Activated CD8-positive, alpha-beta memory T cell treated with anti-CD3 and anti-CD28 coated beads, Interleukin-2, amount 10 ng/mL, durations not matched to agents 7 days and 5 days (primary cell): ENCODE measurements around the gene PGP. TPM values are rescaled to one million over a fixed set of nuclear protein-coding genes. Genes with fewer than 3 reads are reported as not detected.

Experiments
- ATAC-seq: fragments of 150-1000 bp; cut with Tn5 transposase; one replicate; pipeline ENCODE4 v1.10.0; 2021; ENCODE audit warnings: moderate library complexity
- CTCF ChIA-PET: fragments of 350-600 bp; sonication (Branson Sonifier 250); formaldehyde crosslinking; loops from one replicate; lab custom pipeline; 2021; ENCODE audit warnings: antibody characterized with exemption; lab: Charles Lee
- DNase-seq: peaks from one replicate; pipeline ENCODE4 v3.0.0-alpha.2; 2020
- H3K27ac Mint-ChIP-seq: one replicate; pipeline ENCODE4 v1.8.0; 2021; ENCODE audit warnings: mild to moderate bottlenecking, mixed read lengths
- H3K27me3 Mint-ChIP-seq: one replicate; pipeline ENCODE4 v1.8.0; 2021; ENCODE audit warnings: mixed read lengths
- H3K36me3 Mint-ChIP-seq: one replicate; pipeline ENCODE4 v1.8.0; 2021; ENCODE audit warnings: mild to moderate bottlenecking, mixed read lengths
- H3K4me1 Mint-ChIP-seq: one replicate; pipeline ENCODE4 v1.8.0; 2021; ENCODE audit warnings: mixed read lengths
- H3K4me3 Mint-ChIP-seq: one replicate; pipeline ENCODE4 v1.8.0; 2021; ENCODE audit warnings: mild to moderate bottlenecking, moderate library complexity, mixed read lengths
- H3K9me3 Mint-ChIP-seq: one replicate; pipeline ENCODE4 v1.8.0; 2022; ENCODE audit warnings: low read depth, mixed read lengths
- total RNA-seq, 2 experiments: library from RNA; stranded (reverse); gene quantifications; one replicate each; pipeline ENCODE4 v1.2.3, GENCODE V29; 2021

The PGP gene
- total RNA-seq, 2 experiments from 2014 or later = 29.8 to 34.8 TPM

GRCh38 chr16:2235234-2235651 lies 20.6 kb upstream of the PGP start:
- no peak overlapping the region for H3K27ac Mint-ChIP-seq
- no peaks in the 10 kb centered on the region for H3K9me3 Mint-ChIP-seq
- peaks cover 3% of the 10 kb centered on the region for H3K36me3 Mint-ChIP-seq
- CTCF ChIA-PET = no interaction called here
- ATAC-seq (no peak), DNase-seq (no peak)
- H3K4me3 Mint-ChIP-seq = no peak overlapping the region
- no peaks in the 10 kb centered on the region for H3K27me3 Mint-ChIP-seq
- no peaks in the 10 kb centered on the region for H3K4me1 Mint-ChIP-seq

GRCh38 chr16:2234813-2235170 lies 20.2 kb upstream of the PGP start:
- Mint-ChIP-seq H3K27me3 (no peaks in the 10 kb centered on the region), H3K9me3 (no peaks in the 10 kb centered on the region), H3K4me3 (no peak overlapping the region), H3K4me1 (no peaks in the 10 kb centered on the region), H3K36me3 (peaks cover 3% of the 10 kb centered on the region), H3K27ac (no peak overlapping the region)
- no peak for ATAC-seq
- DNase-seq = no peak
- CTCF ChIA-PET = no interaction called here

- ATAC-seq (no peak), DNase-seq (no peak)
- Mint-ChIP-seq H3K4me1 (no peaks in the 10 kb centered on the region), H3K27me3 (no peaks in the 10 kb centered on the region), H3K27ac (no peak overlapping the region), H3K9me3 (no peaks in the 10 kb centered on the region), H3K36me3 (peaks cover 3% of the 10 kb centered on the region), H3K4me3 (no peak overlapping the region)
- CTCF ChIA-PET = no interaction called here
Measured at GRCh38 chr16:2233872-2234812, 19.5 kb upstream of the PGP start.

GRCh38 chr16:2233046-2233775 lies 18.6 kb upstream of the PGP start:
- CTCF ChIA-PET = no interaction called here
- no peaks in the 10 kb centered on the region for H3K27me3 Mint-ChIP-seq
- H3K9me3 Mint-ChIP-seq = no peaks in the 10 kb centered on the region
- DNase-seq = no peak
- no peaks in the 10 kb centered on the region for H3K4me1 Mint-ChIP-seq
- ATAC-seq = no peak
- H3K4me3 Mint-ChIP-seq = no peak overlapping the region
- peaks cover 3% of the 10 kb centered on the region for H3K36me3 Mint-ChIP-seq
- H3K27ac Mint-ChIP-seq = no peak overlapping the region

GRCh38 chr16:2232094-2232990 lies 17.7 kb upstream of the PGP start:
- Mint-ChIP-seq H3K36me3 (peaks cover 3% of the 10 kb centered on the region), H3K4me3 (no peak overlapping the region), H3K4me1 (no peaks in the 10 kb centered on the region), H3K27ac (no peak overlapping the region), H3K9me3 (no peaks in the 10 kb centered on the region), H3K27me3 (no peaks in the 10 kb centered on the region)
- no peak for ATAC-seq
- CTCF ChIA-PET = no interaction called here
- no peak for DNase-seq

- CTCF ChIA-PET = interaction anchor here (0.7 kb wide), 1 partner anchor 20 kb away, joined by 3 read pairs; the partner anchor contains the start of gene ECI1
- Mint-ChIP-seq H3K27ac (no peak overlapping the region), H3K4me1 (peaks cover 4% of the 10 kb centered on the region), H3K9me3 (no peaks in the 10 kb centered on the region), H3K4me3 (no peak overlapping the region), H3K36me3 (peaks cover 3% of the 10 kb centered on the region), H3K27me3 (no peaks in the 10 kb centered on the region)
- no peak for DNase-seq
- ATAC-seq = no peak
Measured at GRCh38 chr16:2231016-2231931, 16.6 kb upstream of the PGP start.

GRCh38 chr16:2230376-2230775 lies 15.7 kb upstream of the PGP start:
- Mint-ChIP-seq H3K9me3 (no peaks in the 10 kb centered on the region), H3K4me1 (peaks cover 9% of the 10 kb centered on the region), H3K27me3 (no peaks in the 10 kb centered on the region), H3K4me3 (no peak overlapping the region), H3K36me3 (peaks cover 2% of the 10 kb centered on the region), H3K27ac (no peak overlapping the region)
- ATAC-seq (no peak), DNase-seq (no peak)
- CTCF ChIA-PET = interaction anchor here (0.7 kb wide), 1 partner anchor 20 kb away, joined by 3 read pairs; the partner anchor contains the start of gene ECI1

GRCh38 chr16:2229632-2230250 lies 15.1 kb upstream of the PGP start:
- no peak for DNase-seq
- CTCF ChIA-PET = no interaction called here
- Mint-ChIP-seq H3K36me3 (no peaks in the 10 kb centered on the region), H3K9me3 (no peaks in the 10 kb centered on the region), H3K27ac (no peak overlapping the region), H3K27me3 (no peaks in the 10 kb centered on the region), H3K4me3 (no peak overlapping the region), H3K4me1 (peaks cover 13% of the 10 kb centered on the region)
- no peak for ATAC-seq

GRCh38 chr16:2229091-2229490 lies 14.5 kb upstream of the PGP start:
- Mint-ChIP-seq H3K27me3 (no peaks in the 10 kb centered on the region), H3K36me3 (no peaks in the 10 kb centered on the region), H3K4me1 (peaks cover 19% of the 10 kb centered on the region), H3K9me3 (no peaks in the 10 kb centered on the region), H3K4me3 (no peak overlapping the region), H3K27ac (no peak overlapping the region)
- DNase-seq = no peak
- ATAC-seq = no peak
- CTCF ChIA-PET = no interaction called here

GRCh38 chr16:2228161-2228824 lies 13.7 kb upstream of the PGP start:
- Mint-ChIP-seq H3K36me3 (no peaks in the 10 kb centered on the region), H3K27ac (no peak overlapping the region), H3K4me1 (peaks cover 19% of the 10 kb centered on the region), H3K9me3 (no peaks in the 10 kb centered on the region), H3K27me3 (no peaks in the 10 kb centered on the region), H3K4me3 (no peak overlapping the region)
- CTCF ChIA-PET = no interaction called here
- DNase-seq (no peak), ATAC-seq (no peak)

- Mint-ChIP-seq H3K9me3 (no peaks in the 10 kb centered on the region), H3K36me3 (no peaks in the 10 kb centered on the region), H3K4me1 (peaks cover 22% of the 10 kb centered on the region), H3K4me3 (no peak overlapping the region), H3K27me3 (no peaks in the 10 kb centered on the region), H3K27ac (peak overlapping the region; percentile 6)
- DNase-seq = no peak
- CTCF ChIA-PET = interaction anchor here (1.3 to 2.6 kb wide), 2 partner anchors 22 to 24 kb away, joined by 4 to 18 read pairs; partner anchors contain the start of genes ECI1 and MLST8
- no peak for ATAC-seq
Measured at GRCh38 chr16:2226918-2227317, 12.3 kb upstream of the PGP start.
